WI38 (cell line): ENCODE data around the gene SGK1.

Source experiments
- H3K4me3 ChIP-seq: 2 replicates; pipeline ENCODE4 v1.5.1; 2011; ENCODE audit warnings: low read depth, mild to moderate bottlenecking, control low read depth, low read length
- CTCF ChIP-seq: IDR thresholded peaks from 2 replicates; pipeline ENCODE4 v1.5.1; 2012; ENCODE audit warnings: low read depth, mild to moderate bottlenecking, control low read depth, low read length

Gene SGK1

GRCh38 chr6:134169871-134170486 lies 147.9 kb downstream of the SGK1 start:
- H3K4me3 ChIP-seq: peak overlapping the region; percentile 26
- no peak for TF ChIP-seq CTCF

- TF ChIP-seq CTCF: no peak
- H3K4me3 ChIP-seq: no peak overlapping the region
Observed at GRCh38 chr6:134168590-134169208, 149.2 kb downstream of the SGK1 start.

GRCh38 chr6:134166511-134167261 lies 151.2 kb downstream of the SGK1 start:
- no peak overlapping the region for H3K4me3 ChIP-seq
- no peak for TF ChIP-seq CTCF

GRCh38 chr6:134165561-134166201 lies 152.2 kb downstream of the SGK1 start:
- no peak overlapping the region for H3K4me3 ChIP-seq
- TF ChIP-seq CTCF: no peak

GRCh38 chr6:134164300-134164699 lies 153.6 kb downstream of the SGK1 start:
- no peak overlapping the region for H3K4me3 ChIP-seq
- TF ChIP-seq CTCF: no peak

- no peak overlapping the region for H3K4me3 ChIP-seq
- no peak for TF ChIP-seq CTCF
Observed at GRCh38 chr6:134162932-134163331, 155.0 kb downstream of the SGK1 start.
